HG03103 (cell line): Measurements from ENCODE around the gene ACACB.

Experiments
- ATAC-seq: cut with Tn5 transposase; IDR thresholded peaks from one replicate; pipeline ENCODE4 v1.9.1; 2021; ENCODE audit warnings: low read depth; ENCODE audit not compliant: unreplicated experiment

ACACB gene

DNA sequence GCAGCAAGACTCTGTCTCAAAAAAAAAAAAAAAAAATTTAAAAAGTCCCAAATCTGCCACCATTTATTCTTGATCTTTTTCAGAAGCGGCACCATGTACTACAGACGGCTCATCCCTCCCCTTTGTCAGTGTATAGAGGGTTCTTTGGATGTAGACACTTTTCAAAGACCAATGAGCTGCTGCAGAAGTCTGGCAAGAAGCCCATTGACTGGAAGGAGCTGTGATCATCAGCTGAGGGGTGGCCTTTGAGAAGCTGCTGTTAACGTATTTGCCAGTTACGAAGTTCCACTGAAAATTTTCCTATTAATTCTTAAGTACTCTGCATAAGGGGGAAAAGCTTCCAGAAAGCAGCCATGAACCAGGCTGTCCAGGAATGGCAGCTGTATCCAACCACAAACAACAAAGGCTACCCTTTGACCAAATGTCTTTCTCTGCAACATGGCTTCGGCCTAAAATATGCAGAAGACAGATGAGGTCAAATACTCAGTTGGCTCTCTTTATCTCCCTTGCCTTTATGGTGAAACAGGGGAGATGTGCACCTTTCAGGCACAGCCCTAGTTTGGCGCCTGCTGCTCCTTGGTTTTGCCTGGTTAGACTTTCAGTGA, 6.5 kb upstream of the ACACB start:
- ATAC-seq, result no peak

DNA sequence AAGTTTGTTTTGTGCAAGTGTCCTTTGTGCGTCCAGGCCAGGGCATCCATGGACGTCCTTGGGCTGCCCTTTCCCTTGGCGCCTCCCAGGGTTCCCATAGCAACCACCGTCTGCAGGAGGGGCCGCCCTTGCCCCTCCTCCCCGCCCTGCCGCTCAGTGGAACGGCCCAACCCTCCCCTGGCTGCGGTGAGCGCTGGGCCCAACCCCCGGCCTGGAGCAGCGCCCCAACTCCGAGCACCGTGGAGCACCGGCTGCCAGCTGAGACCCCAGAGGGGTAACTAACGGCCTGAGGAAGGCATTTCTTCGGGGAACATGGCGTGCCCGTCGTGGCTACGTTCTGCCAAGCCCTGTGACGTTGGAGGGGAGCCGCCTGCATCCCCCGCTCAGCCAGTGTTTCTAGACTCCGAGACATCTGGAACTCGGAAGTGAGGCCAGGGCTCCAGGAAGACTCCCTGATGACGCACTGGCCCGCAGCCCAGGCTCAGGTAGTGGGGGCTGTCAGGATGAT, 5.3 kb upstream of the ACACB start:
- no peak for ATAC-seq

DNA sequence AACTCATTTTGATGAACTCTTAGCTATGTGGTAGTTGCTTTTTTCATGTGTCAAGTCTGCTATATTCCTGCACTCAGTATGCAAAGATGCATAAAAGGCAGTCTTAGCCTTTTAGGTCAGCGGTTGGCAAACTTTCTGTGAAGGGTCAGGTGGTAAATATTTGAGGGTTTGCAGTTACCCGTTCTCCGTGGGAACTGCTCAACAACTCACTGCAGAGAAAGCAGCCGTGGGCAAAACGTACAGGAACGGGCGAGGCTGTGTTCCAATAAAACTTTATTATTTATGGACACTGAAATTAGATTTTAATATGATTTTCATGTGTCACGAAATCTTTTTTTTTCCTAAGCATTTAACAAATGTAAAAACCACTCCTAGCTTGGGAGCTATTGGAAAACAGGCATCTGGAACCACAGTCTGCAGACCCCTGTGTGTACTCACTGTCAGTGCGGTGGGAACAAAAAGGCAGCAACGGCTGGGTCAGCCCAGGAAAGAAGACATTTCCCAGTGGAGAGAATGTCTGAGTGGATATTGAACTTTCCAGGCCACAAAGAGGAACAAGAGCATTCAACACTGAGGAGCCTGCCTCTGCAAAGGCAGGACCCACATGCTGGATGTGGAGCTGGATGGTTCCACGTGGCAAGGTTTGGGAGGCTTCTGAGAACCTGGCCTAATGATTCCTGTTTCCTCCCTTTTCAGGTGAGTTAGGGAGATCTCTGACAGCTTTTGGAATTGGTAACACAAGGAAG, 3.5 kb upstream of the ACACB start:
- no peak for ATAC-seq

DNA sequence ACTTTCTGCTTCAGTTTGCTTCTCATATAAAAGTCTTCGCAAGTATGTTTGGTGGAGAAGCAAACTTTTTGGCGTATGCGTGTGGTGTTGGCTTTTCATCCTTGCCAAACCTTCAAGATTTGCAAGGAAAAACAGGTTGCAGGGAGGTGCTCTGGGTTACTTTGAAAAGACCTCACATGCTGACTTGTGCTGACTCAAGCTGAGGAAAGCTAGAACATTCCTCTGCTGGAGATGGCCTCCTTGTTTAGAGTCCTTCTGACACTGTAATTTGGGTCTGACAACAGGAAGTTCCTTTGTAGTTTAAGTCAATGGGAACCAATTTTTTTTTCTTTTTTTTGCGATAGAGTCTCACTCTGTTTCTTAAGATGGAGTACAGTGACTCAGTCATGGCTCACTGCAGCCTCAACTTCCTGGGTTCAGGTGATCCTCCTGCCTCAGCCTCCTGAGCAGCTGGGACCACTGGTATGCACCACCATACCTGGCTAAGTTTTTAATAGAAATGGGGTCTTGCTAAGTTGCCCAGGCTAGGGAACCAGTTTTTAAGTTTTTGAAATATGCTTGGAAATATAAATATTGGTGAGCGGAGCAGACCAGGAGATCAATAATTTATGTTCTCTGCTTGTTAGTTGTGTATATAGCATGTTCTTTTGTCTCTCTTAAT, 2.6 kb upstream of the ACACB start:
- ATAC-seq, result no peak

DNA sequence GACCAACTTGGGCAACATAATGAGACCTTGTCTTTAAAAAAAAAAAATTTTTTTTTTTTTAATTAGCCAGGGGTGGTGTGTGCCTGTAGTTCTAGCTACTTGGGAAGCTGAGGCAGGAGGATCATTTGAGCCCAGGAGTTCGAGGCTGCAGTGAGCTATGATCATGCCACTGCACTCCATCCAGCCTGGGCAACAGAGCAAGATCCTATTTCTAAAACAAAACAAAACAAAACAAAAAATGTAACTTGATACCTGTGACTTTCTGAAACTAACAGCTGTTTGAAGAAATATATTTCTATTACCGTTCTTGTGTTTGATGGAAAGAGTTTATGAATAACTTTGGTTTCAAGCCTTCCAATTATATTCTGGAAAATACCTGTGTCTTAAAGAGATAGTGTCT, 1.7 kb upstream of the ACACB start:
- no peak for ATAC-seq

DNA sequence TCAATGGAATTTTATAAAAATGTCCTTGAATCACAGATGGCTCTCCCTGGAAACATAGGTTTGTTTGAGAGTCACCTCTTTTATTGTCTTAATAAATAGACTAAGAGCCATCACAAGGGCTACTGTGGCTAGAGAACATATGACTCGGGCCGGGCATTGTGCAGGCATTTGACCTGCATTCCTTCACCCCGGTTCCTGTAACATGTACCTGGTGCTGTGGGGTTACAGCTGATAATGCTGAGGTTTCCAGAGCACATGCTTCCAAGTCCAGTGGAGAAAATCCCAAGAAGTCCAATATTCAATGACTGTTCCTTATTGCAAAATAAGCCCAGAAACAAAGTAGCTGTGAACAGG, 1.0 kb upstream of the ACACB start:
- ATAC-seq, result no peak

DNA sequence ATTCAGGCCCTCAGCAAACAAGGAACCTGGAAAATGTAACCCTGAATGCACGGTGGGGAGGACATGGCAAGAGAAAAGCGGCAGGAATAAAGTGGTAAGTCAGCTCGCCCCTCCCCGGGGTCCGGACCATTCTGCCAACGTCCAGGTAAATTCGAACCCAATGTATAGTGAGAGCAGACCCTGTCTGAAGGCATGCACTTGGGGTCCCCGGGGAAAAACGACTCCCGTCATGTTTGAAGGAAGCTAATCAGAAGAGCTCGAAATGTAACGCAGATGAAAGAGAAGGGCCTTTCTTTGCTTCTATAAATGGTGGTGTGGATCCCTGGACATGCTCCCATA, 193 bp downstream of the ACACB start:
- no peak for ATAC-seq

DNA sequence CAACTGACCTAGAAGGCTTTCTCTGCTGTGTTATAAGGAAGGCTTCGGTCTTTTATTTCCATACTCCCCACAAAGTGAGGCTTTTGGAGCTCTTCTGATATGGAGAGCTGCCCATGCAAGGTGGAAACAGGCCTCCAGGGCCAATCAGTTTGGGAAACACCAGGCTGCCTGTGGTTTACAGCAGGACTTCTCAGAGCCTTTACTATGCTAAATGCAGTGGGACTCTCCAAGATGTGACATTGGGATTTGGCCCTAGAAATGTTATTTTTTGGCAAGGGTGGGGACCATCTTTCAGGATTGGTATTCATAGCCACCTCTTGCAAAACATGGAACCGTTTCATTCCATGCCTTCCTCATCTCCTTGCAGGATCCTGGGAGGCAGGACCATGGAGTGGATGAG, 3.7 kb downstream of the ACACB start:
- ATAC-seq, result no peak

DNA sequence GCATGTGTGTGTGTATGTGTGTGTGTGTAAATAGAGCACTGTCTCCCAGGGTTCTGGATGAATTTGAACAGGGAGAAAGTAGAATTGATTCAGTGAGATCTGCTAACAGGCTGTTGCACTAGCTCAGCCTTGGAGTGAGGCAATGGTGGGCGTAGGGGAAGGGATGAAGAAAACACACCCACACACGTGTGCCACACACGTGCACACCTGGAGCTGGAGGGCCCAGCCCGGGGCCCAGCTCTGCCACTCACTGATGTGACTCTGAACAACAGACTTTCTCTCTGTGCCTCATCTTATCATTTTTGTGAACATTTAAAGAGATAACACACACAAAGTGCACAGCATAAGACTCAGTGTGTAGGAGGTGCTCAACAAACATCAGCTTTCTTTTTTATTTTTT, 4.2 kb downstream of the ACACB start:
- ATAC-seq, result no peak

DNA sequence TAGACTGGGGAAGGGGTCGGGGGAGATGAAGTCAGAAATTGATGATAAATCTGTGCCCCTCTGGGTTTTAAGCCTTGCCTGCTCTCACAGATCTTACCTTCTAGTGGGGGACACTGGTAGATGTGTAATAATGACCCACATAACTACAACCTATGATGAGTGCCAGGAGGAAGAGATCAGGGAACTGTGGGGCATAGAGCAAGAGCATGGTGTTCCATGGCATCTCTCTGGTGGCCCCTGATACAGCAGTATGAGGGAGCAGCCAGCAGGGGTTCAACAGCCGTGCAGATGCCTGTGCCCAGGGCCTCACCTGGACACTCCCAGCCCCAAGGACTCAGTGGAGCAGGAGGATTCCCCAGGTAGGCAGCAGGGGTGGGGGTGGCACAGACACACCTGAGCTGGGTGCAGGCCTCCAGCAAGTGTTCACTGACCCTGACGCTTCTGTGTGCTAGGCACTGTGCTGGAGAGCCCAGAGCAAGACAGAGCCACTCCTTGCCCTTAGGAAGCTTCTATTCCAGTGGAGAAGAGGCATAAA, 5.0 kb downstream of the ACACB start:
- ATAC-seq, result no peak

DNA sequence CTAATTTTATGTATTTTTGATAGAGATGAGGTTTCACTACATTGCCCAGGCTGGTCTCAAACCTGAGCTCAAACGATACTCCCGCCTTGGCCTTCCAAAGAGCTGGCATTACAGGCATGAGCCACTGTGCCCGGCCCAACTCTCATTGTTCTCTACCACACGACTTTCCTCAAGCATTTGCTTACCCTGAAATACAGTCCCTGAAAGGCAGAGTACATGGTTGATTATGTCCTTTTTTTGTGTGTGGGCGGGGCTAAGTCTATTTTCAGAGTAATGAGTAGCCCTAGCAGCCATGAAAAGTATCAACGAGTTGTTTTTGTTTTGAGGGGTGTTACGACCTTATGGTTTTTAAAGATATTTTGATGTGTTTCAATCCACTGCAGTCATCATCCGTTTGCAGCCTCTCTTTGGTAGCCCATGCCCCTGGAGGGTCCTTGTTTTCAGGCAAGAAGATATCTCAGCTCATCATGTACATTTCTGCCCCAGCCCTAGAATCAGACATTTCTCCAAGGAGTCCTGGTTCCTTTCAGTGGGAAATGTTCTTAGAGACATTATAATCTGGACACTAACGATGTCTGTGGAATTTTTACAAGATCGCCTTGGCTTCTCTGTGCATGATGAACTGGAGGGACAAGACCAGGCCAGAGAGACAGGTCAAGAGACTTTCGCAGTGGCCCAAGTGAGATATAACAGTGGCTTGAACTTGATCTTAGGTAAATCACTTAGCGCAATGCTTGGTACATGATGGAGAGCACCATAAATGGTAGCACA, 8.7 kb downstream of the ACACB start:
- no peak for ATAC-seq

DNA sequence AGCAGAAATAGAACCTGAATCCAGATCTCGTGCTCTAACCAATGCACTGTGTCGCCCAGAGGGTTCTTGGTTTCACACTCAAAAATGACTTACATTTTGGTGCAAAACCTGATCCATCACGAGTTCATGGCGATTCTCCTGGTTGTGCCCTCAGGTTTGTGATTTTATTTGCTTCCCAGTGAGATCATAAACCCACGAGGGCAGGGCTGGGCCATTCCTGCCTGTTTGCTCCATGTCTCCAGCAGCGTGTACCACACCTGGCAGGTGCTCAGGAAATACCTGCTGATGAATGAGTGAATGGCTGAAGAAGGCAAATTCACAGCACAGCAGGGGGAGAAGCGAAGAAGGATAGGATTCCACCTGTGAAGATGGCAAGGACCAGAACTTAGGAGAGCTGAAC, 9.4 kb downstream of the ACACB start:
- no peak for ATAC-seq

DNA sequence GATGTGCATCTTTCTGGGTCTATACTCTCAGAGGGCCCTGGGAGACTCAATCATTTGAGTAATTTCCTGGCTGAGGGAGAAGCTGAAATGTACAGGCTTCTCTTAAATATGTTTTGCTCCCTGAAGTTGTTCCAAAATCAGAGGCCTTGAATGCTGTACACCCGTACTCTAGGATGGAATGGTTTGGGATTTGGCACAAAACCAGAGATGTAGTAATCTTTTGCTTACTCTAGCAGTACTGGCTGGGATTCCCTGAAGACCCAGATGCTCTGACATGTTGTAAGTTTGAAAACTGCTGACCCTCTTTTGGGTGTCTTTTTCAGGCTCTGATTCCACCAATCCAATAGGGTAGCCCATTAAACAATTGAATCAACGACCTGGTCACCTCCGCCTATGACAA, 10.4 kb downstream of the ACACB start:
- no peak for ATAC-seq

DNA sequence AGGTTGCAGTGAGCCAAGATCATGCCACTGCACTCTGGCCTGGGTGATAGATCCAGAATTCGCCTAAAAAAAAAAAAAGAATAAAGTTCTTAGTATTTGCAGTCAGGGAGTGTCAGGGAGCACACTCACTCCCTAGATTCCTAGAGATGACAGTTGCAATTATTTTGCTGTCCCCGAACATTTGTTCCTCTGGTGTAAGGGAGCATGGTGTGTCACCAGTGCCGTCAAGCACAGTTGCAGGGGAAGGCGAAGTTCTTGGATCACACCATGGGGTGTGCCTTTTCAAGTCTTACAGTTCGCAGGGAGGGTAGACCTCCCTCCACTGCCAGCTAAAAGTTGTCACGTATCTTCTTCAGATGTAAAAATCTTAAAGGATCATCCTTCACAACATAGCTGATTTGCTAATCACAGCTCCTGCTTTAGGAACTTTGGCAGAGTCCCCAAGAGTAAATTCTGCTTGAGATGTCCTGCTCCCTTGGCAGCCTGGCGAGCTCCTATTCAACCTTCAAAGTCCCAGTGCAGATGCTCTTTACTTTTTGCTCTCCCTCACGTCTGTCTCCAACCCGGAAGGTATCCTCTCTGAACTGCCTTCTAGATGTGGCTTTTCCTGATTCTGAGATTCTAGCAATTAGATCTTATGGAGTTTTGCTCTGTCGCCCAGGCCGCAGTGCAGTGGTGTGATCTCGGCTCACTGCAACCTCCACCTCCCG, 11.3 kb downstream of the ACACB start:
- no peak for ATAC-seq

DNA sequence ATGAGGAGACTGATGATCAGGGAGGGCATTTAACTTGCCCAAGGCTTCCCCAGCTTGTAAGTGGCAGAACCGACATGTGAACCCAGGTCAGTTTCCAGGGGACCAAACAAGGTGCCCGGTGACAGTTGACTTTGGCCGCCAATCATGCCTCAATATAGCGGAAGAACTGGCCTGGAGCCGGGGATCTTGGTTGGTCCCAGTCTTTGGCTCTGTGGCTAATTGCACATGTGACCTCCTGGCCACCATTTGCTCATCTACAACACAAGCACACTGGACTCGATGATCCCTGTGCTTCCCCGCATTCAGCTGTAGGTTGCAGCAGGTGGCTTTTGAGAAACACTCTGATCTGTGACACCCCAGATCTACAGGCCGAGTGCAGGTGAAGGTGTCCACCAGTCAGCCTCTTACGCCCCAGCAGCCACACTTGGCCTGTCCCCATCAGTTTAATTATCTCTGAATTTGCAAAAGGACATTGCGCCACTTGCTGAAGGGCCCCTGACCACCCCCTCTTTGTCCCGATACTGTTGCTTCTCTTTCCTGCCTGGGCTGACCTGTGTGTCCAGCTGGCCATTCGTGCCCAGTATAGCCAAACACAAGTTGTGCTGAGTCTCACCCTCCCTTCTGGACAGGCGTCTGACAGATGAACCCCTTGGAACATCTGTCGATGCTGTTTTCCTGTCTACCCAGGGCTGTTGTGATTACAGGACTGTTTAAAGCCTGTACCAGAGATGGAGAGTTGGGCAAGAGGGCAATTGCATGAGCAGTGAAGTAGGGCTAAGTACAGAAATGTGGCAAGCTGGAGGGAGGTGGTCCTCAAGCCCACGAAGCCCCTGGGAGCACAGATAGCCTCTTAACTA, 14.1 kb downstream of the ACACB start:
- ATAC-seq, result no peak

DNA sequence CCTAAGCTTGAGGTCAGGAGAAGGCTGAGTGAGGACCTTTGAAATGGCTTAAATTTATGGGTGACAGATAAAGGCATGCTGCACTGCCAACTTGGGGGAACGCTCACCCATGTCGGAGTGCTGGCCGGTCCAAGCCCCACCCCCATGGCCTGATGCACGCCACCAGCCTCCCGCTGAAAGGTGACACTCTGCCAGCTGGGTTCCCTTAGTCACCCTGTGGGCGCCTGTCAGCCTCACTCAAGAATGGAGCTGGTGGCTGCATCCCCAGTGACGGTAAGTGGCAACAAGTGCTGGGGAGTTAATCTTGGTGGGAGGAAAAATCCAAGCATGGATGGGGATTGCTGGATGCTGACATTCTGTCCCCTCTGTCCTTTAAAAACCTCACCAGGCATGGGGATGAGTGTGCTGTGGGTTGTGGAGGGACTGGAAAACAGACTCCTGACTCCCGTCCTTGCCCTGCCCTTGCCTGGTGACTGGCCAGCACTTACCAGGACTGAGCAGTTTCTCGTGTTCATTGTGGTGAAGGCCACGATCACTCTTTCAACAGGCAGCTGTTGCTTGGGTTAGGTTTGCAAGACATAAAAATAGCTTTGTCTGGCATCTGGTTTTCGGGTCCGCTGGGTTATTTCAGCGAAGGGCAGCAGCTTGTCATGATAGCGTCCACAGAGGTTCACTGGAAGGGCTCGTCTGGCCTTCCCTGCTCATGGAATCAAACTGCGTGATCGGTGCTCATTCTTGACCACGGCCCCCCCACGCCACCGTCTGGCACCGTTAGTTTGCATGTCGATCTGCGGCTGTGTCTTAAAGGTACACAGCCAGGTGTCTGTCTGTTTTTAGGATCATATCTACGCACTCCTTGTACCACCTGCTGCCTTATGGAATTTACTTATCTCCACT, 15.0 kb downstream of the ACACB start:
- ATAC-seq, result no peak

DNA sequence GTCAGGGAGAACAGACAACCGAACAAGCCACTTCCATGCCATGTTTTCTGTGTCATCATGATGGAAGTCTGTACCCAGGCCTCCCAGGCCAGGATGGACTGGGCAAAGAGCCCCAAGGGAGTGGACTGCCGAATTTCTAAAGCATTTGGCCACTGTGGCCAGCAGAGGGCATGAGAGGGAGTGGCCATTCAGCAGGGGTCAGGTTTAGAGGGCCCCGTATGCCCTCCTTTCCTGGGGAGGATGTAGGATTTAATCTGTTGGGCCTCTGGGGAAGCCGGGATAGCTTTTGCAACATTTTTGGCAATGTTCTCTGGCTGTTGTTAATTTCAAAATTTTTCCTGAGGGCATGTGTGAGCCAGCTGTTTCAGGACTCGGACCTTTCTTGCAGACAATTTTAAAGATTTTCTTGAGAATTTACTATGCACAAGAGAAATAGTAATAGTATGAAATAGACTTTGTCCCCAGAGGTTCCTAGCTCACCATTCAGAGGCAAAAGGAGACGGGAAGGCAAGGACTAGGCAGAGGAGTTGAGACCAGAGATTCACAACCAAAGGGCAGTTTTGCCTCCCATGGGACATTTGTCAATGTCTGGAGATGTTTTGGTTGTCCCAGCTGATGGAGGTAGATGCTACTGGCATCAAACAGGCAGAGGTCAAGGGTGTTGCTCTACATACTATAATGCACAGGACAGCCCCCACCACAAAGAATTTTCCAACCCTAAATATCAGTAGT, 18.0 kb downstream of the ACACB start:
- ATAC-seq, result no peak

DNA sequence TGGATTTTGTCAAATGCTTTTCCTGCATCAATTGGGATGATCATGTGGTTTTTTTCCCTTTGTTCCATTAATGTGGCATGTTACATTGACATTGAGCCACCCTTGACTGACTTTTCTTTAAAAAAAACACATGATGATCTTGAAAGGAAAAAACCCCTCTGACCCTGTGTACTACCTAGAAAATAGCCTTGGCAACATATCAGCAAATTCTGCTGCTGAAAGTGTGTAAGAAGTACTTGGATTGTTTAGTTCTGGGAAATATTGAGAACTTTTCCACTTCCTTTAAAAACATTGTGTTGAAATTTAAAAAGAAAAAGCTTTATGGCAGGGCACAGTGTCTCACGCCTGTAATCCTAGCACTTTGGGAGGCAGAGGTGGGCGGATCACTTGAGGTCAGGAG, 20.7 kb downstream of the ACACB start:
- no peak for ATAC-seq
